ENCODE data around the gene TANC1.

The TANC1 gene

DNA sequence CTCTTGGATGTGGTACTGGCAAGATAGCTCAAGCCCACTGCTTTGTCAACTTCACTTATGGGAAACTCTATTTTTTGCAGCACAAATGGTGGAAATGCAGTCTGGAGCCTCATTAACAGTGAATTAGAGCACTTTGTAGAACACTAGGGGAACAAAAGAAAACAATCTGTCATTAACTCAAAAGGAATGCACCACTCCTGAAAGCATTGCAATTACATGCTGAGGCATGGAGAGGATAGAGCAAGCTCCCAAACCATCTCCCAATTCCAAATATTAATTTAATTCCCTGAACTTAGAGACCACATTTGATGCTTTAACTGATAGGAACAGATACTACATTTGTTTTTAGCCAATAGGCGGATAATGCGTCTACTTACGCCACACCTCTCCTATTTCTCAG, 32.8 kb upstream of the TANC1 start:
- no peaks in the 10 kb centered on the region for H3K9me3 ChIP-seq
- intact Hi-C loops (cut with DNase I; ENCODE audit: low total_unique reads), result no loop called here
- DNase-seq, result no peak
- no peaks in the 10 kb centered on the region for H3K36me3 ChIP-seq
- H3K27me3 ChIP-seq, result no peaks in the 10 kb centered on the region
- H3K4me3 ChIP-seq, result no peak overlapping the region
- peaks cover 0 to 11% (median 2%) of the 10 kb centered on the region in 4 donors for H3K4me1 ChIP-seq
- TF ChIP-seq CTCF (IDR thresholded peaks at IDR 0.05), result no peak
- H3K27ac ChIP-seq, result no peak overlapping the region

DNA sequence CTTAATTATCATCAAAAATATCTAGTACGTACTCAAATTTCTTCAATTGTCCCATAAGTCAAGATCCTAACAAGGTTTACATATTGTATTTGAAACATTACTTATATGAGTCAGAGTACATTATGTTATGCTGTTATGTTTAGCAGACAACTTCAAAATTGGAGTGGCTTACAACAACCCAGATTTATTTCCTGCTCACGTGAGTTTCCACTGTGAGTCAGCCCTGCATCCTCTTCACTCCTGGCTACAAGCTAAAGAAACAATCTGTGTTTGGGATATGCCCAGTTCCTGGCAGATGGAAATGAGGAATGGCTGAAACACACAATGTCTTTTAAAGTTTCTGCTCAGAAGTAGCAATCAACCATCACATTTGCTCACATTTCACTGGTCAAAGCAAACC, 31.5 kb upstream of the TANC1 start:
- Histone ChIP-seq H3K36me3 (no peaks in the 10 kb centered on the region), H3K4me1 (peaks cover 0 to 10% (median 2%) of the 10 kb centered on the region in 4 donors), H3K27me3 (no peaks in the 10 kb centered on the region), H3K9me3 (no peaks in the 10 kb centered on the region), H3K27ac (no peak overlapping the region), H3K4me3 (no peak overlapping the region)
- intact Hi-C loops (cut with DNase I; ENCODE audit: low total_unique reads), result no loop called here
- TF ChIP-seq CTCF (IDR thresholded peaks at IDR 0.05), result no peak
- DNase-seq, result no peak

- Histone ChIP-seq H3K27ac (no peak overlapping the region), H3K27me3 (no peaks in the 10 kb centered on the region), H3K9me3 (no peaks in the 10 kb centered on the region), H3K36me3 (no peaks in the 10 kb centered on the region), H3K4me3 (no peak overlapping the region), H3K4me1 (no peaks in the 10 kb centered on the region)
- intact Hi-C loops (cut with DNase I; ENCODE audit: low total_unique reads), result no loop called here
- no peak for TF ChIP-seq CTCF (IDR thresholded peaks at IDR 0.05)
- no peak for DNase-seq
These were observed 28.1 kb upstream of the TANC1 start for GRCh38 chr2:158940356-158940755.

DNA sequence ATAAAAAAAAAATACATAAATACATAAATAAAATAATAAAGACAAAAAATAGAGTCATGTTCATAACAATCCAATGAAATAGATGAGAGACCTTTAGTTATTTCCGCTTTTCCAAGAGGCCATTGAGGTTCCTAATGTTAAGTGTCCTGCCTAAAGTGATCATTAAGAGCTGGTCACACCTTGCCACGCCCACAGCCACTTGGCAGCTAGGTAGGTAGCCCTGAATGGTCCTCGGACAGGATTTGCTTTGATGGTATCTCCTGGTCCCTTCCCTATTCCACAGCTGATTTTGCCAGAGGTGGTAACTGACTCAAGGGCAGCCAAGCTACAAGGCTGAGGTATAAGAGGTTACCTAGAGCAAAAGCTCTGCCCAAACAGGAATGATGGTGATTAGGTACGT, 24.5 kb upstream of the TANC1 start:
- Histone ChIP-seq H3K9me3 (no peaks in the 10 kb centered on the region), H3K36me3 (no peaks in the 10 kb centered on the region), H3K27me3 (no peaks in the 10 kb centered on the region), H3K4me1 (no peaks in the 10 kb centered on the region), H3K4me3 (no peak overlapping the region), H3K27ac (no peak overlapping the region)
- TF ChIP-seq CTCF (IDR thresholded peaks at IDR 0.05), result no peak
- DNase-seq, result no peak
- intact Hi-C loops (cut with DNase I; ENCODE audit: low total_unique reads), result no loop called here

GRCh38 chr2:158948964-158949699, 19.3 kb upstream of the TANC1 start:
- TF ChIP-seq CTCF (IDR thresholded peaks at IDR 0.05), result no peak

More at GRCh38 chr2:158948964-158949699, 19.3 kb upstream of the TANC1 start:
- intact Hi-C loops (cut with DNase I; ENCODE audit: low total_unique reads), result no loop called here
- peaks cover 0 to 12% (median 9%) of the 10 kb centered on the region in 4 donors for H3K4me1 ChIP-seq
- no peaks in the 10 kb centered on the region for H3K36me3 ChIP-seq
- DNase-seq, result no peak
- no peaks in the 10 kb centered on the region for H3K9me3 ChIP-seq
- no peak overlapping the region for H3K4me3 ChIP-seq
- no peaks in the 10 kb centered on the region for H3K27me3 ChIP-seq
- H3K27ac ChIP-seq, result no peak overlapping the region

Measured in tibial artery (tissue), 4 donors.